ENCODE results near the gene MBOAT2.

MBOAT2 gene

GRCh38 chr2:9017411-9017810 is 13.9 kb upstream of the MBOAT2 start:
- DNase-seq (ENCODE audit: low spot score) = no peak

- DNase-seq (ENCODE audit: low spot score) = no peak
These were observed 12.5 kb upstream of the MBOAT2 start for GRCh38 chr2:9015998-9016397.

- DNase-seq (ENCODE audit: low spot score) = no peak
These were observed 9.9 kb upstream of the MBOAT2 start for GRCh38 chr2:9013403-9013802.

- no peak for DNase-seq (ENCODE audit: low spot score)
These were observed 7.4 kb upstream of the MBOAT2 start for GRCh38 chr2:9010866-9011265.

GRCh38 chr2:9008951-9009664 is 5.6 kb upstream of the MBOAT2 start:
- DNase-seq (ENCODE audit: low spot score) = no peak

- no peak for DNase-seq (ENCODE audit: low spot score)
These were observed 2.9 kb upstream of the MBOAT2 start for GRCh38 chr2:9006368-9006767.

- peak; percentile 49 for DNase-seq (ENCODE audit: low spot score)
These were observed 1.1 kb upstream of the MBOAT2 start for GRCh38 chr2:9004338-9005204.

- DNase-seq (ENCODE audit: low spot score) = no peak
These were observed 193 bp downstream of the MBOAT2 start for GRCh38 chr2:9003366-9003615.

GRCh38 chr2:9002637-9003365 is 683 bp downstream of the MBOAT2 start:
- DNase-seq (ENCODE audit: low spot score) = peak; percentile 21

- DNase-seq (ENCODE audit: low spot score) = no peak
These were observed 1.2 kb downstream of the MBOAT2 start for GRCh38 chr2:9002313-9002636.

GRCh38 chr2:9001778-9002177 is 1.7 kb downstream of the MBOAT2 start:
- DNase-seq (ENCODE audit: low spot score) = no peak

- DNase-seq (ENCODE audit: low spot score) = peak; percentile 65
These were observed 2.3 kb downstream of the MBOAT2 start for GRCh38 chr2:9001229-9001628.

- no peak for DNase-seq (ENCODE audit: low spot score)
These were observed 3.0 kb downstream of the MBOAT2 start for GRCh38 chr2:9000442-9000841.

GRCh38 chr2:8999797-9000196 is 3.7 kb downstream of the MBOAT2 start:
- no peak for DNase-seq (ENCODE audit: low spot score)

- DNase-seq (ENCODE audit: low spot score) = no peak
These were observed 4.4 kb downstream of the MBOAT2 start for GRCh38 chr2:8999102-8999446.

GRCh38 chr2:8998418-8999101 is 4.9 kb downstream of the MBOAT2 start:
- DNase-seq (ENCODE audit: low spot score) = no peak

- DNase-seq (ENCODE audit: low spot score) = no peak
These were observed 5.9 kb downstream of the MBOAT2 start for GRCh38 chr2:8997631-8998030.

GRCh38 chr2:8997108-8997507 is 6.4 kb downstream of the MBOAT2 start:
- no peak for DNase-seq (ENCODE audit: low spot score)

GRCh38 chr2:8996006-8996405 is 7.5 kb downstream of the MBOAT2 start:
- no peak for DNase-seq (ENCODE audit: low spot score)

GRCh38 chr2:8994386-8994785 is 9.1 kb downstream of the MBOAT2 start:
- DNase-seq (ENCODE audit: low spot score) = no peak

GRCh38 chr2:8993902-8994278 is 9.6 kb downstream of the MBOAT2 start:
- no peak for DNase-seq (ENCODE audit: low spot score)

- DNase-seq (ENCODE audit: low spot score) = no peak
These were observed 10.1 kb downstream of the MBOAT2 start for GRCh38 chr2:8993196-8993901.

All from RKO (cell line).